Mucosa of stomach (tissue), 1 donor: ENCODE measurements around the gene FLOT2.
"Not testable (repeated sequence)": the region's sequence is repeated elsewhere in the genome, so short reads cannot be mapped to it uniquely, and the experiment has no call there.

Experiments
- H3K27me3 ChIP-seq: one replicate; pipeline ENCODE4 v1.7.0; 2013; ENCODE audit warnings: mild to moderate bottlenecking, low read length; ENCODE audit not compliant: control insufficient read depth, insufficient read depth
- H3K36me3 ChIP-seq: one replicate; pipeline ENCODE4 v1.7.0; 2013; ENCODE audit warnings: low read length; ENCODE audit not compliant: control insufficient read depth, insufficient read depth
- H3K4me1 ChIP-seq: one replicate; pipeline ENCODE4 v1.7.0; 2013; ENCODE audit warnings: mild to moderate bottlenecking, low read length; ENCODE audit not compliant: control insufficient read depth, insufficient read depth
- H3K4me3 ChIP-seq: one replicate; pipeline ENCODE4 v1.7.0; 2013; ENCODE audit warnings: low read length
- H3K9ac ChIP-seq: one replicate; pipeline ENCODE4 v1.7.0; 2013; ENCODE audit warnings: mild to moderate bottlenecking, low read length, moderate library complexity
- H3K9me3 ChIP-seq: one replicate; pipeline ENCODE4 v1.7.0; 2013; ENCODE audit warnings: mild to moderate bottlenecking, low read length, moderate library complexity; ENCODE audit not compliant: control insufficient read depth
- donor health status: Pancreatic carcinoma.

FLOT2 gene

DNA sequence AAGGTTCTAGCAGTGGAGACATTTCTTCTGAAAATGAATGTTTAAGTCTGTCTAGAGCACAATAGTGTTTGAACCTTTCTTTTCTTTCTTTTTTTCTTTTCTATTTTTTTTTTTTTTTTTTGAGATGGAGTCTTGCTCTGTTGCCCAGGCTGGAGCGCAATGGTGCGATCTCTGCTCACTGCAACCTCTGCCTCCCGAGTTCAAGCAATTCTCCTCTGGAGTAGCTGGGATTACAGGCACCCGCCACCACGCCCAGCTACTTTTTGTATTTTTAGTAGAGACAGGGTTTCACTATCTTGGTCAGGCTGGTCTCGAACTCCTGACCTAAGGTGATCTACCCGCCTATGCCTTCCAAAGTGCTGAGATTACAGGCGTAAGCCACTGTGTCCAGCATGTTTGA lies 37.0 kb upstream of the FLOT2 start:
- H3K27me3 ChIP-seq, H3K4me1 ChIP-seq, H3K4me3 ChIP-seq, H3K9ac ChIP-seq, H3K9me3 ChIP-seq, H3K36me3 ChIP-seq: not testable (repeated sequence)

DNA sequence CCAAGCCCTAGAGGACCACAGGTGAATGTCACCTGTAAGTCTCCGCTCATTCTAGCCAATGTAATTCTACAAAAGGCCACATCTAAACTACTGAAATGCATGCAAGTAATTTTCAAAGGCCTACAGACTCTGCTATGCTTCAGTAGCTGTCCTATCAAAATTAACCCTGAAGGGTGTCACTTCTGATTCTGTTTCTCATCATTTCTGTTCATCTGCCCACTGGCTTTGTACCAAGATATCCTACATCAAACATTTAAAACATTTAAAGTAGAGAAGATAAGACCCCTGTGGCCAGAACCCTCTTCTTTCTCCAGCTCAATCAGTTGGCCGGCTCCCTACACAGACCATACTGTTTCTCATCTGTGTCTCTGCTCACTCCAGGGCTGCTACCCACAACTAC lies 32.3 kb upstream of the FLOT2 start:
- H3K9ac ChIP-seq, result no peak overlapping the region
- no peaks in the 10 kb centered on the region for H3K36me3 ChIP-seq
- no peaks in the 10 kb centered on the region for H3K9me3 ChIP-seq
- no peak overlapping the region for H3K4me3 ChIP-seq
- no peaks in the 10 kb centered on the region for H3K27me3 ChIP-seq
- H3K4me1 ChIP-seq, result peaks cover 13% of the 10 kb centered on the region

DNA sequence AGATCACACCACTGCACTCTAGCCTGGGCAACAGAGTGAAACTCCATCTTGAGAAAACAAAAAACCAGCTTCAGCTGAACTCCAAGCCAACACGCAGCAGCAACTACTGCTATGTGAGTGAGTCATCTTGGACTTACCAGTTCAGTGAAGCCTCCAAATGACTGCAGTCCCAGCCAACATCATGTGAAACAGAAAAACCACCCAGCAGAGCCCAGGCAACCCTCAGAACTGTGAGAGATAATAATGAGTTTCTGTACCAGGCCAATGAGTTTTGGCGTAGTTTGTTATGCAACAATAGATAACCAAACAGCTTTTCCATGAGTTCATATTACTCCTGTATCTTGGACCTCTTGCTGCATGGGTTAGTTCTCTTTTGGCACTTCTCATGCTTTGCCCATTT lies 30.5 kb upstream of the FLOT2 start:
- H3K36me3 ChIP-seq, result peaks cover 7% of the 10 kb centered on the region
- no peak overlapping the region for H3K4me3 ChIP-seq
- peaks cover 13% of the 10 kb centered on the region for H3K4me1 ChIP-seq
- H3K9ac ChIP-seq, result no peak overlapping the region
- no peaks in the 10 kb centered on the region for H3K27me3 ChIP-seq
- H3K9me3 ChIP-seq, result no peaks in the 10 kb centered on the region

DNA sequence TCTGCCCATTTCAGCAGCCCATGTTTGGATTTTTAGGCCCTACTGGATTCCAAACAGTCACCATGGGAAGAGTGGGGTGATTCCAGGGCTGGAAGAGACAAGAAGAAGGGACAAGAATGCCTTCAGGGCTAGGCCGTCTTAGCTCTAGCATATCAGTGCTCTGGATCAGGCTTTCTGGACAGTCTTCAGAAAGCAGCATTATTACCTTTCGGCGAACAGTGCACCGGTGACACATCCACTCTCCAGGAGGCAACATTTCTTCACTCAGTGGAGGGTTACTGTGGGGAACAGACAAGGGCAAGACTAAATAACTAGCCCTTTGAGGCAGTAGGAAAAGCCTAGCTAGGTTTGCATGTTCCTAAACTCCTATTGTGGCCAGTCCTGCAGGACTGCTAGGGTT lies 29.3 kb upstream of the FLOT2 start:
- Histone ChIP-seq H3K4me3 (no peak overlapping the region), H3K9ac (no peak overlapping the region), H3K36me3 (peaks cover 7% of the 10 kb centered on the region), H3K4me1 (peaks cover 13% of the 10 kb centered on the region), H3K9me3 (no peaks in the 10 kb centered on the region), H3K27me3 (no peaks in the 10 kb centered on the region)

DNA sequence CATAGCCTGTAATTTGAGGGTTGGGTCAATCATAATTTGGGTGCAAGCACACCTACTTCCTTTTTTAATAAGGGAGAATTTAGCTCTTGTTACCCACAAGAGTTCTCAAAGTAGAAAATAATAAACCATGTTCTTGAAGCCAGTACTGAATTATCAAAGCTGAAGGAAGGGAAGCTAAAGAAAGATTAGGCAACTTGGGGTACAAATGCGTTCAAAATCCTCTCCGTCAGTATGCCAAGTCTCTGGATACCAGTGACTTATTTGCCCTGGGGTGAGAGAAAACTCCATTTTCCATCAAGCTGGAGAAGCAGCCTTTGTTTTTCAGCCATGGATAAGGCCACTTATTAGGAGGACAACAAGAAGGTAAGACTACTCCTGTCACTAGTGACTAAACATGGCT lies 28.8 kb upstream of the FLOT2 start:
- Histone ChIP-seq H3K4me1 (peaks cover 13% of the 10 kb centered on the region), H3K36me3 (peaks cover 7% of the 10 kb centered on the region), H3K4me3 (no peak overlapping the region), H3K9me3 (no peaks in the 10 kb centered on the region), H3K9ac (no peak overlapping the region), H3K27me3 (no peaks in the 10 kb centered on the region)

DNA sequence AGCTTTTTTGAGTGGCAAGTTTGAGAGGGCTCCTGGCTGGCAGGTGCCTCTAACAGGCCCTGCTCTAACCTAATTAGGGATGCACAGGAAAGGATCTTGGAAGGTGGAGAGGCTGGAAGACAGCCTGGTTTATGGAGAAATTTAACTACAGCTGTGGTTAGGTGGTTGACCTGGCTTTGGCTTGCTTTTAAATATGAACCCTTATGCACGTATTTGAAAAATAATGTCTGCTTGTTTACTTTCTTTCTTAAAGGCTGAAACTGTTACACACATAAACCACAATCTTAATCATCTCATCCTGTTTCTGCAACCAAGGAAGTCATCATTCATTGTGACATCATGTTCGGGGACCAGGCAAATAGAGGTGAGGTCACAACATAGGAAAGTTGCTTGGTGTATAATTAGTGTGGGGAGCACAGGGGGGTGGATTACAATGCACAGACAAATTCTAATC lies 28.4 kb upstream of the FLOT2 start:
- Histone ChIP-seq H3K4me1 (peaks cover 13% of the 10 kb centered on the region), H3K9ac (no peak overlapping the region), H3K9me3 (no peaks in the 10 kb centered on the region), H3K36me3 (peaks cover 7% of the 10 kb centered on the region), H3K27me3 (no peaks in the 10 kb centered on the region), H3K4me3 (no peak overlapping the region)

DNA sequence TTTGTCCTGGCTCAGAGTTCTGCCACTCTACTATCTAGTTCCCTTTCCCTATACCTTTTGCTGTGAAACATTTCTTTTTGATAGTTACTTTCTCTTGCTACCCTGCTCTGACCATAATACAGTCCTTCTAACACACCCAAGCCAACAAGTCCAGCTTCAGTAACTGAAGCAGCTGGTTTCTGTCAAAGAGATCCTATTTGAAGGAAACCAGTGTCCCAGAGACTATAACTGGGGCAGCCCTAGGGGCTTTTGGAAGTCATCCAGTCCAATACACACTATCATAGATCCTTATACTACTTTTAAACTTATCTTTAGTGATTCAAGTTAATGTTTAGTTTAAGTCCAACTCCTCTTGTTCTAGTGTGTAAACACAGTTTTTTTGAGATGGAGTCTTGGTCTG lies 22.7 kb upstream of the FLOT2 start:
- no peaks in the 10 kb centered on the region for H3K9me3 ChIP-seq
- H3K9ac ChIP-seq, result no peak overlapping the region
- peaks cover 37% of the 10 kb centered on the region for H3K36me3 ChIP-seq
- H3K4me1 ChIP-seq, result no peaks in the 10 kb centered on the region
- no peaks in the 10 kb centered on the region for H3K27me3 ChIP-seq
- no peak overlapping the region for H3K4me3 ChIP-seq

DNA sequence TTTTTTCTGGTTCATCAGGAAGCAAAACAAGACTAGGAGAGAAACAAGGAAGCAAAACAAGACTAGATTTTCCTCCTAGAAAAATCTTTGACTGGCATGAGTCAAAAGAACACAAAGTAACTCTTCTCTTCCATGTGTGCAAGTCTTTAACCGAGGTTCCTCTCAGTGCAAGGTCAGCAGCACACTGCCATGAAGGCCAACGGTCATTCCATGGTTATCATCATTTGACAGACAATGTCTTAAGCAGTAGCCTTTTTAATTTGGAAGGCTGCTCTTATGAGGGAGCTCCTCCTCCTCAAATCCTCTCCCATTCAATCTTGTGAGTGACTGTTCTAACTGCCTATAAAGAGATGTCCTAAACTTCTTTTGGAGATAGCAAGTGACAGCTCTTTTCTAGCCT lies 20.8 kb upstream of the FLOT2 start:
- H3K9me3 ChIP-seq, result no peaks in the 10 kb centered on the region
- H3K27me3 ChIP-seq, result no peaks in the 10 kb centered on the region
- peaks cover 33% of the 10 kb centered on the region for H3K36me3 ChIP-seq
- no peak overlapping the region for H3K4me3 ChIP-seq
- no peaks in the 10 kb centered on the region for H3K4me1 ChIP-seq
- no peak overlapping the region for H3K9ac ChIP-seq

DNA sequence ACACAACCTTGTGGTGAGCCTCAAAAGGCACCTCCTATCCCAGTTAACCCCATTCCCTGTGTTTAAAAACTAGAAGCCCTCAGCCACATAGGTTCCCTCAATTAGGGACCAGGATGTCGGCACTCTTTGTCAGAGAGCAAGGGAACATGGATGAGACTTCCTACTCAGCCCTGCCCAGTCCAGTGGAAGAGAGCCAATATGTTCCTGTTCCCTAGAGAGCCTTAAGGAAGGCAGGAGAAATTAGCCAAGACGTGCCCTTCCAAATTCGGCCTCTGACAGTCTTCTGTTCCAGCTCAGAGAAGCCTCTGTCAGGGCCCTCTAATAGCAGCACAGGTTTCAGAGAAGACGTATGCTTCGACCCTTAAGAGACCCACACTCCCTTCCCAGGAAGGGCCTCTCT lies 19.9 kb upstream of the FLOT2 start:
- peaks cover 41% of the 10 kb centered on the region for H3K36me3 ChIP-seq
- no peak overlapping the region for H3K9ac ChIP-seq
- no peaks in the 10 kb centered on the region for H3K9me3 ChIP-seq
- H3K4me3 ChIP-seq, result no peak overlapping the region
- no peaks in the 10 kb centered on the region for H3K27me3 ChIP-seq
- H3K4me1 ChIP-seq, result peaks cover 2% of the 10 kb centered on the region

DNA sequence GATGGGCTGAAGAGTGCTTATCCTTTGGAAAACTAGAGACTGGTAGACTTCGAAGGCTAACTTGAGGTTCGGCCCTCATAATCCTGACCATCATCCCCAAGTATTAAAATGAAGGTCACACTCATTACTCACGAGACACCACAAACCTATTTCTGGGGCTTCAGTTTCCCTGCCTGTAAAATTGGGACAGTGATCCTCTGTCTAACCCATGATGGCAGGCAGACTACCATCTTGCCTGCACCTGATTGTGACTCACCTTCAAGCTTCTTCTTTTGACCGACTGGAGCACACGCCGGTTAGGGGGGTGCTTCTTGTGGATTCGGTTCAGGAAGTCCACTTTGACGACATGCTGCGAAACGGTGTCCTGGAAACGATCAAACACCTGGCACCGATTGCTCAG lies 19.5 kb upstream of the FLOT2 start:
- peaks cover 41% of the 10 kb centered on the region for H3K36me3 ChIP-seq
- H3K9ac ChIP-seq, result no peak overlapping the region

DNA sequence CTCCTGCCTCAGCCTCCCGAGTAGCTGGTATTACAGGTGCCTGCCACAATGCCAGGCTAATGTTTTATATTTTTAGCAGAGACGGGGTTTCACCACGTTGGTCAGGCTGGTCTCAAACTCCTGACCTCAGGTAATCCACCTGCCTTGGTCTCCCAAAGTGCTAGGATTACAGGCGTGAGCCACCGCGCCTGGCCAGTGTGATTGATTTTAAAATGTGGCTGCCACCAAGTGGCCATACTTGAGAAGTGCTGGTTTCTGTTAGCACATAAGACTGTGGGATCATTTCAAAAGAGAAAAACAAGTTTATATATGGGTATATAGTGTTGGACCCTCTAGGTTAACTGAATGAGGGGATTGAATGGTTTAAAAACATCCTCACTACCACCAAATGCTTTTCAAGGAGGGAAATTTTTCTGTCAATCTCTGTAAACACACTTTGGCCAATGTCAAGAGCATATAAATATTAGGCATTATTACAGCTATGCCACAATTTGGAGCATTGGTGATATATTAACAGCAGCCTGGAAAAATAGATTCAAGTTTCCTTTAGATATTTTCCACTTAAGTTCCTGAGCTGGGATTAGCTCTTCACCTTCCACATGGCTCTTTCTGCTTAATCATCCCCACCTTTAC lies 18.9 kb upstream of the FLOT2 start:
- Histone ChIP-seq H3K36me3 (peaks cover 41% of the 10 kb centered on the region), H3K9ac (no peak overlapping the region), H3K4me3 (no peak overlapping the region), H3K27me3 (no peaks in the 10 kb centered on the region), H3K4me1 (peaks cover 10% of the 10 kb centered on the region), H3K9me3 (no peaks in the 10 kb centered on the region)

More for the DNA sequence above, 19.5 kb upstream of the FLOT2 start:
- H3K4me1 ChIP-seq, result peaks cover 6% of the 10 kb centered on the region
- H3K4me3 ChIP-seq, result no peak overlapping the region
- H3K9me3 ChIP-seq, result no peaks in the 10 kb centered on the region
- H3K27me3 ChIP-seq, result no peaks in the 10 kb centered on the region

DNA sequence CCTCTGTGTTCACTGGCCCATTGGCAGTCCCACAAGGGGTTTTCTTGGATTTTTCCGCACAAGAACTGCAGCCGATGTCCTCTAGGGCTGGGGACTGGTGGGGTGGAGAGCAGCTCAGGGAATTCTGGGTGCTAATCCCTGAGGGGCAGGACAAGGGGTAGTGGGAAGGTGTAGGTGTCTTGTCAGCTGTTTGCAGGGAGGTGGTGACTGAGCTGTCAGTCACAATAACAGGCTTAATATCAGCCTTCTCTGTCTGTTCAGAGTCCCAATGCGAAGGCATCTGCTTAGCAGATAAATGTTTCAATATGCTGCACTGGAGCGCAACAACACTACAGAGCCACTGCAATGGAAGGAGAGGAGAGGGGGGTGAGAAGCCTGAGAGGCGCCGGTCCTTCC lies 15.4 kb upstream of the FLOT2 start:
- H3K27me3 ChIP-seq, result no peaks in the 10 kb centered on the region
- H3K4me3 ChIP-seq, result no peak overlapping the region
- H3K9ac ChIP-seq, result no peak overlapping the region
- peaks cover 42% of the 10 kb centered on the region for H3K36me3 ChIP-seq
- peaks cover 10% of the 10 kb centered on the region for H3K4me1 ChIP-seq
- no peaks in the 10 kb centered on the region for H3K9me3 ChIP-seq
